ENCODE results near the gene ADAMTSL5. TPM values are rescaled to one million over a fixed set of nuclear protein-coding genes. Genes with fewer than 3 reads are reported as not detected.

ADAMTSL5 gene
- total RNA-seq, 4 donors from 2014 or later = 0.83 to 4.1 (median 2.4) TPM

- Histone ChIP-seq H3K4me3 (peak overlapping the region; percentile 51), H3K27ac (no peak overlapping the region), H3K36me3 (no peaks in the 10 kb centered on the region), H3K27me3 (peaks cover 79% of the 10 kb centered on the region), H3K9me3 (no peaks in the 10 kb centered on the region), H3K4me1 (peaks cover 77% of the 10 kb centered on the region)
- no peak for DNase-seq (ENCODE audit: low spot score in 2 of 2)
- 2% methylated on average over 26 of the region's 92 CpGs for WGBS
- no peak for TF ChIP-seq EP300 (IDR thresholded peaks at IDR 0.05)
- no peak for TF ChIP-seq POLR2AphosphoS5 (IDR thresholded peaks at IDR 0.05)
- TF ChIP-seq CTCF (IDR thresholded peaks at IDR 0.05) = no peak
These were observed 45.1 kb downstream of the ADAMTSL5 start for GRCh38 chr19:1467490-1468273.

- Histone ChIP-seq H3K4me3 (peak overlapping the region; percentile 51), H3K4me1 (peaks cover 72% of the 10 kb centered on the region), H3K36me3 (no peaks in the 10 kb centered on the region), H3K27me3 (peaks cover 74% of the 10 kb centered on the region), H3K27ac (no peak overlapping the region), H3K9me3 (no peaks in the 10 kb centered on the region)
- TF ChIP-seq CTCF (IDR thresholded peaks at IDR 0.05) (no peak), POLR2AphosphoS5 (IDR thresholded peaks at IDR 0.05) (no peak), EP300 (IDR thresholded peaks at IDR 0.05) (no peak), POLR2A (IDR thresholded peaks at IDR 0.05) (no peak)
- DNase-seq (ENCODE audit: low spot score in 2 of 2) = no peak
- WGBS = no CpG with 5 or more reads among the region's 36 CpGs
These were observed 45.7 kb downstream of the ADAMTSL5 start for GRCh38 chr19:1467215-1467489.

GRCh38 chr19:1466461-1467214 is 46.2 kb downstream of the ADAMTSL5 start:
- Histone ChIP-seq H3K36me3 (no peaks in the 10 kb centered on the region), H3K4me3 (peak overlapping the region; percentile 51), H3K27ac (no peak overlapping the region), H3K27me3 (peaks cover 68% of the 10 kb centered on the region), H3K4me1 (peaks cover 67% of the 10 kb centered on the region), H3K9me3 (no peaks in the 10 kb centered on the region)
- no peak for TF ChIP-seq EP300 (IDR thresholded peaks at IDR 0.05)
- no peak for TF ChIP-seq POLR2AphosphoS5 (IDR thresholded peaks at IDR 0.05)
- no peak for TF ChIP-seq CTCF (IDR thresholded peaks at IDR 0.05)
- no peak for TF ChIP-seq POLR2A (IDR thresholded peaks at IDR 0.05)
- 61% methylated on average over 5 of the region's 70 CpGs for WGBS
- DNase-seq (ENCODE audit: low spot score in 2 of 2) = no peak

GRCh38 chr19:1466018-1466460 is 46.8 kb downstream of the ADAMTSL5 start:
- peak overlapping the region; percentile 19 for H3K4me3 ChIP-seq
- peaks cover 62% of the 10 kb centered on the region for H3K27me3 ChIP-seq
- WGBS = 50% methylated on average over 10 of the region's 41 CpGs
- no peak for DNase-seq (ENCODE audit: low spot score in 2 of 2)
- no peak overlapping the region for H3K27ac ChIP-seq
- no peaks in the 10 kb centered on the region for H3K9me3 ChIP-seq
- H3K4me1 ChIP-seq = peaks cover 61% of the 10 kb centered on the region
- H3K36me3 ChIP-seq = peaks cover 3% of the 10 kb centered on the region
- no peak for TF ChIP-seq CTCF (IDR thresholded peaks at IDR 0.05)
- no peak for TF ChIP-seq POLR2A (IDR thresholded peaks at IDR 0.05)
- no peak for TF ChIP-seq POLR2AphosphoS5 (IDR thresholded peaks at IDR 0.05)
- TF ChIP-seq EP300 (IDR thresholded peaks at IDR 0.05) = no peak

Data from suprapubic skin (tissue), 4 donors.